Epithelial cell of proximal tubule (primary cell): ENCODE measurements around the gene EXOC6. TPM values are rescaled to one million over a fixed set of nuclear protein-coding genes. Genes with fewer than 3 reads are reported as not detected.
"Not testable (repeated sequence)": the region's sequence is repeated elsewhere in the genome, so short reads cannot be mapped to it uniquely, and the experiment has no call there.

Experiments used
- DNase-seq: peaks from one replicate; pipeline ENCODE4 v3.0.0-alpha.2; 2011; ENCODE audit warnings: low read depth
- H3K4me3 ChIP-seq: 2 replicates; pipeline ENCODE4 v1.5.1; 2011; ENCODE audit warnings: low read depth, mild to moderate bottlenecking, low read length
- total RNA-seq: library from RNA; depleted of rRNA; stranded (reverse); fragments of >200 nt; gene quantifications from 2 replicates; pipeline ENCODE4 v1.2.3, GENCODE V29; 2015
- TF ChIP-seq, protein P1 (sequence below): conservative IDR thresholded peaks from 2 replicates; pipeline ENCODE4 v1.5.1; 2012; ENCODE audit warnings: low read depth, mild to moderate bottlenecking, low read length

The EXOC6 gene
- total RNA-seq, 1 donor from 2014 or later, result 12.1 TPM

- H3K4me3 ChIP-seq, result no peak overlapping the region
- DNase-seq, result no peak
- TF ChIP-seq, protein P1, sequence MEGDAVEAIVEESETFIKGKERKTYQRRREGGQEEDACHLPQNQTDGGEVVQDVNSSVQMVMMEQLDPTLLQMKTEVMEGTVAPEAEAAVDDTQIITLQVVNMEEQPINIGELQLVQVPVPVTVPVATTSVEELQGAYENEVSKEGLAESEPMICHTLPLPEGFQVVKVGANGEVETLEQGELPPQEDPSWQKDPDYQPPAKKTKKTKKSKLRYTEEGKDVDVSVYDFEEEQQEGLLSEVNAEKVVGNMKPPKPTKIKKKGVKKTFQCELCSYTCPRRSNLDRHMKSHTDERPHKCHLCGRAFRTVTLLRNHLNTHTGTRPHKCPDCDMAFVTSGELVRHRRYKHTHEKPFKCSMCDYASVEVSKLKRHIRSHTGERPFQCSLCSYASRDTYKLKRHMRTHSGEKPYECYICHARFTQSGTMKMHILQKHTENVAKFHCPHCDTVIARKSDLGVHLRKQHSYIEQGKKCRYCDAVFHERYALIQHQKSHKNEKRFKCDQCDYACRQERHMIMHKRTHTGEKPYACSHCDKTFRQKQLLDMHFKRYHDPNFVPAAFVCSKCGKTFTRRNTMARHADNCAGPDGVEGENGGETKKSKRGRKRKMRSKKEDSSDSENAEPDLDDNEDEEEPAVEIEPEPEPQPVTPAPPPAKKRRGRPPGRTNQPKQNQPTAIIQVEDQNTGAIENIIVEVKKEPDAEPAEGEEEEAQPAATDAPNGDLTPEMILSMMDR, result no peak
Observed at GRCh38 chr10:93090619-93091018, 242.3 kb downstream of the EXOC6 start.

DNA sequence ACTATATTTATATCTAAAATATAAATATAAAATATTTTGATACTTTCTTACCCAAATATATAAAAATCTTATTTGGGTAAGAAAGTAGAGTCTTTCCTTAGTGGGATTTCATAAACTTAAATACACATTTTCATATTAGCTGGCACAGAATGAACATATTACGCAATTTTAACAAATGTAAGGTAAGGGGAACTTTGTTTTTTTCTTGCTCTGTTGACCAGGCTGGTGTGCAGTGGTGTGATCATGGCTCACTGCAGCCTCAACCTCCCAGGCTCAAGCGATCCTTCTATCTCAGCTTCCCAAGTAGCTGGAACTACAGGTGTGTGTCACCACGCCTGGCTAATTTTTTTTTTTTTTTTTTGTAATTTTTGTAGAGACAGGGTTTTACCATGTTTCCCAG lies 243.6 kb downstream of the EXOC6 start:
- TF ChIP-seq, protein P1, result no peak
- no peak for DNase-seq
- H3K4me3 ChIP-seq, result no peak overlapping the region

DNA sequence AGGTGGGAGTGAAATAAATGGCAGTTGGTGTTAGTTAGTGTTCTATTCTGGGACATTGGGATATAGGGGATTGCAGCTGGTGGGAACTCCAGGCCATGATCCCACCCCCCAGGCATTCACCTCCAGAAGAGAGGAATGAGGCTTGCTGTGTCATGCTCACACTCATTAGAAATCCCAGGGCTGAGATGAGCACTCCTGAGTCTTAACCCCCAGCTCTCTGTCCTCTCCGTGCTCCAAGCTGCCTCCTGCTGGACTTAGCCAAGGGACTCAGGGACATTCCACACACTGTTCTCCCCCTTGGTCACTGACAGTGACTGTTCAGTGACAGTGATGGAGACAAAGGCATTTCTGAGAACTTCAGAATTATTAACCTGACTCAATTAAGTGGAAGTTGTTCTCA lies 246.9 kb downstream of the EXOC6 start:
- no peak for DNase-seq
- TF ChIP-seq, protein P1, result no peak
- no peak overlapping the region for H3K4me3 ChIP-seq

DNA sequence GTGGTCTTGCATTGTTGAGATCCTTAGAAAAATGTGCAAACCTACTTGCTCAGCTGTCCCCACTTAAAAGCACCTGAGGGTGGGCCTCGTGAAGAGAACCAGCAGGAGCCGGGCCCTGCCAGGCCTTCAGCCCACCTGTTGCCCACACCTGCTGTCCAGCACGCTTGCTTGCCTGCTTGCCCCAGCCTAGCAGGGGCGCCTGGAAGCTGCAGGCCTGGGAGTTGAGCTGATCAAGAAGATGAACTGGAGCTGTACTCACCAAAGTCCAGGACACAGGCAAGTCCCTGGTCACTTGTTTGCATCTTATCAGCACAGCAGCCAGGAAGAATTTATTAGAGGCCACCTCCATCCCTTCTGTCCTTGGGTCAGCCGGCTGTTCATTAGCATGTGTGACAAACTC lies 248.6 kb downstream of the EXOC6 start:
- DNase-seq, result no peak
- no peak overlapping the region for H3K4me3 ChIP-seq
- TF ChIP-seq, protein P1, result no peak

GRCh38 chr10:93097386-93097785 lies 249.1 kb downstream of the EXOC6 start:
- no peak for DNase-seq
- TF ChIP-seq, protein P1, result no peak
- H3K4me3 ChIP-seq, result no peak overlapping the region

- TF ChIP-seq, protein P1, result no peak
- H3K4me3 ChIP-seq, result no peak overlapping the region
- no peak for DNase-seq
Observed at GRCh38 chr10:93098816-93099215, 250.5 kb downstream of the EXOC6 start.

DNA sequence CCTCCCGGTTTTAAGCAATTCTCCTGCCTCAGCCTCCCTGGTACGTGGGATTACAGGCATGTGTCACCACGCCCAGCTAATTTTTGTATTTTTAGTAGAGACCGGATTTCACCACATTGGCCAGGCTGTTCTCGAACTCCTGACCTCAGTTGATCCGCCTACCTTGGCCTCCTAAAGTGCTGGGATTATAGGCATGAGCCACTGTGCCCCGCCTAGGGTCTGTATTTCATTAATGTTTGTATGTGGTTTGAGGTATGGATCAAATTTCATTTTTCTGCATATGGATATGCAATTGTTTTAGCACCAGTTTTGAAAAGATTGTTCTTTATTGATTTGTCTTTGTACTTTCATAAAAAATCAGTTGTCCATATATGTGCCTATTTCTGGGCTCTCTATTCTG lies 251.3 kb downstream of the EXOC6 start:
- TF ChIP-seq, protein P1, result no peak
- DNase-seq, result no peak
- no peak overlapping the region for H3K4me3 ChIP-seq

- DNase-seq, H3K4me3 ChIP-seq: not testable (repeated sequence)
Observed at GRCh38 chr10:93101148-93101547, 252.8 kb downstream of the EXOC6 start.
